Transverse colon (tissue), 3 donors: ENCODE data around the gene OXLD1.

ENCODE experiments used
- EP300 ChIP-seq: sonication (generic); formaldehyde crosslinking; IDR thresholded peaks from one replicate; pipeline ENCODE4 v1.6.1; 2017; ENCODE audit warnings: antibody characterized with exemption, low read depth
- POLR2A ChIP-seq: fragments of 450-650 bp; IDR thresholded peaks from one replicate; pipeline ENCODE4 v1.6.1; 2016; ENCODE audit warnings: antibody characterized with exemption, mild to moderate bottlenecking, moderate library complexity
- TF ChIP-seq, protein P1 (sequence below), 5 experiments: fragments of 200-600 bp in 3 of 5; fragments of 450-650 bp in 2 of 5; sonication (generic) in 3 of 5; IDR thresholded peaks; 1 replicate in 2 of 5; 2 replicates in 3 of 5; pipeline ENCODE4 v1.5.1; 2016 to 2017; ENCODE audit warnings: antibody characterized with exemption in 5 of 5, inconsistent platforms in 3 of 5, mild to moderate bottlenecking in 2 of 5, moderate library complexity in 1 of 5

- TF ChIP-seq, protein P1, sequence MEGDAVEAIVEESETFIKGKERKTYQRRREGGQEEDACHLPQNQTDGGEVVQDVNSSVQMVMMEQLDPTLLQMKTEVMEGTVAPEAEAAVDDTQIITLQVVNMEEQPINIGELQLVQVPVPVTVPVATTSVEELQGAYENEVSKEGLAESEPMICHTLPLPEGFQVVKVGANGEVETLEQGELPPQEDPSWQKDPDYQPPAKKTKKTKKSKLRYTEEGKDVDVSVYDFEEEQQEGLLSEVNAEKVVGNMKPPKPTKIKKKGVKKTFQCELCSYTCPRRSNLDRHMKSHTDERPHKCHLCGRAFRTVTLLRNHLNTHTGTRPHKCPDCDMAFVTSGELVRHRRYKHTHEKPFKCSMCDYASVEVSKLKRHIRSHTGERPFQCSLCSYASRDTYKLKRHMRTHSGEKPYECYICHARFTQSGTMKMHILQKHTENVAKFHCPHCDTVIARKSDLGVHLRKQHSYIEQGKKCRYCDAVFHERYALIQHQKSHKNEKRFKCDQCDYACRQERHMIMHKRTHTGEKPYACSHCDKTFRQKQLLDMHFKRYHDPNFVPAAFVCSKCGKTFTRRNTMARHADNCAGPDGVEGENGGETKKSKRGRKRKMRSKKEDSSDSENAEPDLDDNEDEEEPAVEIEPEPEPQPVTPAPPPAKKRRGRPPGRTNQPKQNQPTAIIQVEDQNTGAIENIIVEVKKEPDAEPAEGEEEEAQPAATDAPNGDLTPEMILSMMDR (IDR thresholded peaks at IDR 0.05), result no peak
- TF ChIP-seq POLR2A (no peak), EP300 (no peak)
These were observed 15.5 kb downstream of the OXLD1 start for GRCh38 chr17:81650951-81651350.
